ENCODE results near the gene ACKR2. TPM values are rescaled to one million over a fixed set of nuclear protein-coding genes. Genes with fewer than 3 reads are reported as not detected.

ACKR2 gene
- total RNA-seq, 1 experiment from 2014 or later = 0.28 TPM

GRCh38 chr3:42865256-42865655, 56.0 kb downstream of the ACKR2 start:
- POLR2A ChIA-PET = no interaction called here
- peaks cover 16% of the 10 kb centered on the region; the same call in 1 of the 2 replicates for H3K27me3 Mint-ChIP-seq (ENCODE audit: low read depth)
- no peak overlapping the region for H3K27ac Mint-ChIP-seq
- DNase-seq (ENCODE audit: low spot score) (no peak), ATAC-seq (no peak)
- no peaks in the 10 kb centered on the region for H3K4me1 Mint-ChIP-seq
- TF ChIP-seq NFYB (CRISPR knock-in tag; conservative IDR thresholded peaks at IDR 0.05; ENCODE audit: low read depth) (no peak), ZBTB43 (CRISPR knock-in tag; IDR thresholded peaks at IDR 0.05) (no peak), ATF1 (CRISPR knock-in tag; IDR thresholded peaks at IDR 0.05) (no peak), MXD4 (CRISPR knock-in tag; IDR thresholded peaks at IDR 0.05; ENCODE audit: borderline replicate concordance) (no peak), CREB1 (CRISPR knock-in tag; IDR thresholded peaks at IDR 0.05) (no peak), HMGXB4 (CRISPR knock-in tag; IDR thresholded peaks at IDR 0.05) (no peak), ELF4 (CRISPR knock-in tag; IDR thresholded peaks at IDR 0.05; ENCODE audit: low read depth) (no peak), SMAD4 (CRISPR knock-in tag; IDR thresholded peaks at IDR 0.05) (no peak), MLX (CRISPR knock-in tag; IDR thresholded peaks at IDR 0.05) (no peak), USF1 (CRISPR knock-in tag; IDR thresholded peaks at IDR 0.05) (no peak), TP53 (CRISPR knock-in tag; IDR thresholded peaks at IDR 0.05) (no peak), MYBL2 (CRISPR knock-in tag; IDR thresholded peaks at IDR 0.05) (no peak), PRDM15 (CRISPR knock-in tag; IDR thresholded peaks at IDR 0.05) (no peak), MAX (CRISPR knock-in tag; IDR thresholded peaks at IDR 0.05) (no peak), ZNF263 (CRISPR knock-in tag; IDR thresholded peaks at IDR 0.05; ENCODE audit: low read depth) (no peak), TCF7 (CRISPR knock-in tag; IDR thresholded peaks at IDR 0.05; ENCODE audit: low read depth) (no peak)
- CTCF ChIA-PET = no interaction called here
- H3K9me3 Mint-ChIP-seq = peaks cover 4% of the 10 kb centered on the region; the same call in 1 of the 2 replicates
- H3K4me3 Mint-ChIP-seq = no peak overlapping the region
- H3K36me3 Mint-ChIP-seq = no peaks in the 10 kb centered on the region

GRCh38 chr3:42867138-42867537, 57.9 kb downstream of the ACKR2 start:
- ATAC-seq = no peak
- DNase-seq (ENCODE audit: low spot score) = no peak
- Mint-ChIP-seq H3K36me3 (no peaks in the 10 kb centered on the region), H3K27me3 (ENCODE audit: low read depth) (peaks cover 5% of the 10 kb centered on the region; the same call in 1 of the 2 replicates), H3K9me3 (peaks cover 4% of the 10 kb centered on the region; the same call in 1 of the 2 replicates), H3K27ac (no peak overlapping the region), H3K4me1 (no peaks in the 10 kb centered on the region), H3K4me3 (no peak overlapping the region)
- ChIA-PET POLR2A (no interaction called here), CTCF (interaction anchor here (0.5 to 1.1 kb wide), 4 partner anchors 14 to 50 kb away, joined by 3 to 6 read pairs (median 4); no protein-coding TSS in a partner anchor)
- TF ChIP-seq CREM (CRISPR knock-in tag; IDR thresholded peaks at IDR 0.05) = no peak
- no peak for TF ChIP-seq ZNF219 (CRISPR knock-in tag; IDR thresholded peaks at IDR 0.05; ENCODE audit: borderline replicate concordance)
- TF ChIP-seq MLX (CRISPR knock-in tag; IDR thresholded peaks at IDR 0.05) = no peak
- TF ChIP-seq ESRRA (CRISPR knock-in tag; IDR thresholded peaks at IDR 0.05; ENCODE audit: borderline replicate concordance) = no peak
- TF ChIP-seq PRDM15 (CRISPR knock-in tag; IDR thresholded peaks at IDR 0.05) = no peak
- TF ChIP-seq NFATC4 (CRISPR knock-in tag; IDR thresholded peaks at IDR 0.05) = no peak
